Gastroesophageal sphincter (tissue), 4 donors: Measurements from ENCODE around the gene HSD17B8. TPM values are rescaled to one million over a fixed set of nuclear protein-coding genes. Genes with fewer than 3 reads are reported as not detected.

Experiments
- ATAC-seq: fragments of 150-250 bp; one replicate; pipeline ENCODE4 v1.9.1; 2016; ENCODE audit warnings: mild to moderate bottlenecking, moderate library complexity
- H3K27ac ChIP-seq, 4 donors: fragments of 200-600 bp; sonication (generic) in 3 of 4; 1 replicate in 3 of 4; 2 replicates in 1 of 4; pipeline ENCODE4 v1.5.1; 2016 to 2019
- H3K27me3 ChIP-seq: fragments of 200-600 bp; sonication (generic); one replicate; pipeline ENCODE4 v1.5.1; 2019
- H3K36me3 ChIP-seq, 2 donors: fragments of 200-600 bp; sonication (generic); one replicate each; pipeline ENCODE4 v1.5.1; 2019; ENCODE audit warnings: control low read depth in 1 of 2
- H3K4me1 ChIP-seq, 3 donors: fragments of 200-600 bp; sonication (generic); 1 replicate in 2 of 3; 2 replicates in 1 of 3; pipeline ENCODE4 v1.5.1; 2016 to 2019; ENCODE audit warnings: control low read depth in 2 of 3
- H3K4me3 ChIP-seq, 2 donors: fragments of 200-600 bp; sonication (generic); one replicate each; pipeline ENCODE4 v1.5.1; 2019; ENCODE audit warnings: mild to moderate bottlenecking in 1 of 2, moderate library complexity in 1 of 2
- H3K9me3 ChIP-seq, 3 donors: fragments of 200-600 bp; sonication (generic); one replicate each; pipeline ENCODE4 v1.5.1; 2017 to 2019; ENCODE audit warnings: control low read depth in 2 of 3
- CTCF ChIP-seq, 4 experiments: fragments of 200-600 bp in 2 of 4; fragments of 450-650 bp in 2 of 4; sonication (generic) in 1 of 4; IDR thresholded peaks; one replicate each; pipeline ENCODE4 v1.5.1; 2017 to 2019; ENCODE audit warnings: antibody characterized with exemption in 4 of 4, mild to moderate bottlenecking in 2 of 4, moderate library complexity in 2 of 4
- EP300 ChIP-seq: sonication (generic); formaldehyde crosslinking; IDR thresholded peaks from one replicate; pipeline ENCODE4 v1.6.1; 2017; ENCODE audit warnings: antibody characterized with exemption, mild to moderate bottlenecking
- POLR2A ChIP-seq, 2 donors: fragments of 450-650 bp; IDR thresholded peaks; one replicate each; pipeline ENCODE4 v1.6.1; 2017; ENCODE audit warnings: antibody characterized with exemption in 2 of 2, mild to moderate bottlenecking in 2 of 2, moderate library complexity in 1 of 2
- POLR2AphosphoS5 ChIP-seq: sonication (generic); formaldehyde crosslinking; IDR thresholded peaks from one replicate; pipeline ENCODE4 v1.6.1; 2017; ENCODE audit warnings: antibody characterized with exemption
- WGBS, 2 donors: methylation state at CpG; one replicate each; pipeline ENCODE4 v1.1.5; 2018; ENCODE audit warnings: low coverage in 1 of 2; 5-methylcytosine and 5-hydroxymethylcytosine counted together
- total RNA-seq, 4 donors: library from RNA; depleted of rRNA; stranded (reverse); fragments of >200 nt; gene quantifications; one replicate each; pipeline ENCODE4 v1.1.0, GENCODE V29; 2016

Gene HSD17B8
- total RNA-seq, 4 donors from 2014 or later = 2.2 to 16.1 (median 12.2) TPM

GRCh38 chr6:33168284-33168601 lies 36.2 kb upstream of the HSD17B8 start:
- Histone ChIP-seq H3K27ac (no peak overlapping the region), H3K36me3 (no peaks in the 10 kb centered on the region), H3K27me3 (no peaks in the 10 kb centered on the region), H3K9me3 (no peaks in the 10 kb centered on the region), H3K4me1 (no peaks in the 10 kb centered on the region), H3K4me3 (no peak overlapping the region)
- no peak for ATAC-seq
- WGBS, 2 donors = 60 to 62% methylated on average over 1 to 3 of the region's 6 CpGs
- TF ChIP-seq CTCF (IDR thresholded peaks at IDR 0.05) = no peak
- no peak for TF ChIP-seq POLR2AphosphoS5

- ATAC-seq = no peak
- no peak overlapping the region for H3K4me3 ChIP-seq
- TF ChIP-seq CTCF (IDR thresholded peaks at IDR 0.05) (no peak), POLR2A (IDR thresholded peaks at IDR 0.05) (no peak), EP300 (no peak), POLR2AphosphoS5 (no peak)
- H3K27ac ChIP-seq = no peak overlapping the region
- no peaks in the 10 kb centered on the region for H3K27me3 ChIP-seq
- no peaks in the 10 kb centered on the region for H3K36me3 ChIP-seq
- no peaks in the 10 kb centered on the region for H3K4me1 ChIP-seq
- WGBS, 2 donors = no CpG with 5 or more reads among the region's 5 CpGs
- no peaks in the 10 kb centered on the region for H3K9me3 ChIP-seq
These were observed 35.8 kb upstream of the HSD17B8 start for GRCh38 chr6:33168639-33169038.

- WGBS, 2 donors = 89 to 97% methylated on average over 3 to 10 of the region's 10 CpGs
- no peak for TF ChIP-seq CTCF (IDR thresholded peaks at IDR 0.05)
- TF ChIP-seq EP300 = no peak
- no peak for TF ChIP-seq POLR2A (IDR thresholded peaks at IDR 0.05)
- no peak for TF ChIP-seq POLR2AphosphoS5
- no peaks in the 10 kb centered on the region for H3K9me3 ChIP-seq
- no peak overlapping the region for H3K27ac ChIP-seq
- no peaks in the 10 kb centered on the region for H3K4me1 ChIP-seq
- H3K36me3 ChIP-seq = no peaks in the 10 kb centered on the region
- no peak overlapping the region for H3K4me3 ChIP-seq
- no peaks in the 10 kb centered on the region for H3K27me3 ChIP-seq
- no peak for ATAC-seq
These were observed 34.9 kb upstream of the HSD17B8 start for GRCh38 chr6:33169291-33170175.

GRCh38 chr6:33170176-33171015 lies 34.1 kb upstream of the HSD17B8 start:
- no peaks in the 10 kb centered on the region for H3K4me1 ChIP-seq
- ATAC-seq = no peak
- TF ChIP-seq CTCF (IDR thresholded peaks at IDR 0.05) (no peak), EP300 (no peak), POLR2AphosphoS5 (no peak), POLR2A (IDR thresholded peaks at IDR 0.05) (no peak)
- no peaks in the 10 kb centered on the region for H3K27me3 ChIP-seq
- no peak overlapping the region for H3K4me3 ChIP-seq
- no peaks in the 10 kb centered on the region for H3K36me3 ChIP-seq
- no peaks in the 10 kb centered on the region for H3K9me3 ChIP-seq
- WGBS, 2 donors = 71 to 82% methylated on average over 3 to 5 of the region's 9 CpGs
- H3K27ac ChIP-seq = no peak overlapping the region
